Activated CD4-positive, alpha-beta T cell treated with anti-CD3 and anti-CD28 coated beads, Interleukin-2, amount 50 U/mL, for 16 hours (primary cell): ENCODE measurements around the gene CDC123.
"Not testable (repeated sequence)": the region's sequence is repeated elsewhere in the genome, so short reads cannot be mapped to it uniquely, and the experiment has no call there.

ENCODE experiments used
- DNase-seq: peaks from one replicate; pipeline ENCODE4 v3.0.0-alpha.2; 2020

CDC123 gene

DNA sequence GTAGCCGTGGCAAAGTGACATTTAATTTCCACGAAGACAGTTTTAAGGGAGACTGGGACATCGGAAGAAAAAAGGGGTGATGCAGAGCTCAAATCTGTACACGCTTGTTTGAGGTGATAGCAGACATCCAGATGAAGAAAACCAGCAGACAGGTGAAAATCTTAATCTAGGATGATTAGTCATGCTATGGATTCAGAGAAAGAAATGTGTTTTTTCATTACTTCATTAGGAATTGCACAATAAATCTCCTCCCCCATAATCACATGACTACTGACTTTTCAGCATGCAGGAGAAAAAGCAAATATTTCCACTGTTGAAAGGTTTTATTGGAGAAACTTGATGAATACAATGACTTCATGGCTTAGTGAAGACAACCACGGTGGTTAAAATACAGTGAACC, 2.8 kb upstream of the CDC123 start:
- no peak for DNase-seq

DNA sequence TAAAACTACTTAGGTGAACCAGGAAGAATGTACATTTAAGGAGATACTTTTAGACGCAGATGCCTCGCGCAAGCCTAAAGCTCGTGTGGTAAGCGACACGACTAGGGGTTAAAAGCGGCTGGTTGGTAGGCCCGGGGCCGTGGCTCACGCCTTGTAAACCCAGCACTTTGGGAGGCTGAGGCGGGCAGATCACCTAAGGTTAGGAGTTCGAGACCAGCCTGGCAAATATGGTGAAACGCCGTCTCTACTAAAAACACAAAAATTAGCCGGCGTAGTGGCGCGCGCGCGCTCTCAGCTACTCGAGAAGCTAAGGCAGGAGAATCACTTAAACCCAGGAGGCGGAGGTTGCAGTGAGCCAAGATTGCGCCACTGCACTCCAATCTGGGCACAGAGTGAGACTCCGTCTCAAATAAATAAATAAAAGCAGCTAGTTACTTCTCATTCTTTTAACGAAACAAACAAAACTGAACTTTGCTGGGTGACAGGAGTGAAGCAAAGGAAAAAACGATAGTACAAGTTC, 1.2 kb upstream of the CDC123 start:
- peak; percentile 45 for DNase-seq

DNA sequence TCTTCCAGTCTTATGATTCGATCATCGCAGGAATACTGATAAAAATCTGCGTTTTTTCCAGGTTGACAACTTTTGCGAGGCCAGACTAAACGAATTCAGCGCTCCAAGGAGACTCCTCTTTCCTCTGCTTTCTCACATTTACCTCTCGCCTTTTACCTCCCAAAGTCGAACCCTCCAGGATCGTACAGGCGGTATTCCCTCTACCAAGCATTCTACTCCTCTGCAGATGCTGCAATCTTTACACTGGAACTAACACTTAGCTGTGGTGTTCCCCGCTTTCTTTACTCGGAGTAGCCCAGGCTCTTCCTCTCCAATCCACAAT, 746 bp upstream of the CDC123 start:
- DNase-seq, result no peak

DNA sequence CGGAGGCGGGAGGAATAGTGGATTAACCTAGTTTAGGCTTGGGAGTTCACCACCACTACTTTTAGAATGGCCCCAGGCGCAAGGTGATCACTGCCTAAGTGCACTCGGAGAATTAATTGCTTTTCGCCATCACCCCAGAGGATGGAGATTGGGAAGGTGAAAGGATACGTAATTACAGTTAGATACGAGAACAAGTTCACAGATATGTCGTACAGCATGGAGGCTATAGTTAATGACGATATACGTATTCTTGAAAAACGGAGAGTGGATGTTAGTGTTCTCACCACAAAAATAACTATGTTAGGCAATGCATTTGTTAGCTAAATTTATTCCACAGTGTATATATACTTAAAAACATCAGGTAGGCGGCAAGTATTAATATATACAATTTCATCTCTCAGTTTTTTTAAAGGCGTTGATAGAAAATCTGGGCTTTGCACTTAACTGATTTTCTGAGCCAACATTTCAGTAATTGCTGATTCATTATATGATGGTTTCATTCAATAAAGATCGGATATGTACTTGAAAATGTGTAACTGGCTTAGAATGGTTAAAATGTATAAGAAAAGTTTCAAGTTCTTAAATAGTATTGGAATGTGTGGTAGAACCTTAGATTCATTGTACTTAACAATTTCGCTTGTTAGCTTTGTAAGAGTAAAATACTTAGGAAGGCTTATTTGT, 683 bp downstream of the CDC123 start:
- DNase-seq, result no peak

DNA sequence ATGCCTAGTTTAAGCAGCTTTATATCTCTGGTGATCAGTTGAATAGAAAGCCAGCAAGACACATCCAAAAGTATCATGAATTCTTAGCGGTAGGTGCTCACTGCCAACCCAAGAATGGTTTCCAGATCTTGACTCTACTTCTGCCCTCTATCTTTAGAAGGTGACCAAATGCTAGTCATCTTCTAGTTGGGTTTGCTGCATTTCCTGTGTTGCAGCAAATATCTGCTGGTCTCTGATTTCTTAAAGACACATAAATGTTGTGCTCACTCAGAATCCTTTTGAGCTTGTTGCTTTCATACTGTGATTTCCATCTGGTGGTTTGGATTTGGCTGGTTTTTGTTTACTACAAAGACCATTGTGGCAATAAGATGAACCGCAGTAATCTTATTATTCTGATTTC, 2.2 kb downstream of the CDC123 start:
- peak; percentile 45 for DNase-seq

DNA sequence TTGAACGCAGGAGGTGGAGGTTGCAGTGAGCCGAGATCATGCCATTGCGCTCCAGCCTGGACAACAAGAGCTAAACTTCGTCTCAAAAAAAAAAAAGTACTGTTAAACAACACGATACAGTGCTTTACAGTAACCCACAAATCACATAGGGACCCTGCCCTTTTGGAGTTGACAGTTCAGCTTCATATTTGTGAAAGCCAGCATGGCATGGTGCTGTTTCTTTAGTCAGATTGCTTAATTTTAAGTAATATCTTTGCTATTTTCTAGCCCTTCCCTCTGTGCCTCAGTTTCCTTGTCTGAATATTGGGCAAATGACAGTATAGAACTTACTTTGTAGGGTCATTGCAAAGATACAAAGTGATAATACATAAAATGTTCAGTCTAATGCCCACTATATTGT, 4.9 kb downstream of the CDC123 start:
- DNase-seq, result no peak

DNA sequence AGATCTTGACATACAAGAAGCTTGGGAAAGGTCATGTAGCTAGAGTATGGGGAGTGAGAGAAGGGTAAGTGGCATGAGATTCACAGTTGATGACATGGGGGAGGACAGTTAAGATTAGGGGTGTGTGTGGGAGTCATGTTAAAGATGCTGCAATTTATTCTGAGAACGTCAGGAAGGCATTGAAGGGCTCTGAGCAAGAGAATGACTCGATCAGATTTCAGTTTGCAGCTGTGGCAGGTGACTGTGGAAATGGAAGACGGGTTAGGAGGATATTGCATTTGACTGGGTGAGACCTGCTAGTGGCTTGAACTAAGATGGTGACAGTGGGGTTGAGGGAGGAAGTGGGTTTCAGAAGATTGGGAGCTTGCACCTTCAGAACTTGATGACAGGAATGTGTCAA, 5.6 kb downstream of the CDC123 start:
- DNase-seq, result peak; percentile 70

DNA sequence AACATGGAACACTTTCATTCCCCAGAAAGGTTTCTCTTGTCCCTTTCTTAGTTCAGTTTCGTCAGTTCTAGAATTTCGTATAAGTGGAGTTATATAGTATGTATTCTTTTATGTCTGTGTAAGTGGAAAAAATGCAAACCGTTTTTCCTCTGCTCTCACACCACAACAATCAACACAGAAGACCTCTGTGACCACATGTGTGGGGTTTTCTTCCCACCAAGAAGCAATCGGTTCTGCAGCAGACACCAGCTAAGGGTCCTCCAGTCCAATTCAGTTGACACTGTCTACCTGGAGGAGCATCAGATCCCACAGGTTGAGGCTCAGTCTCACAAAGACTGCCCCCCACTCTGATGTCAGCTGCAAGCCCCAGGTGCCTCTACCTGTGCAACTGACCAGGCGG, 6.2 kb downstream of the CDC123 start:
- DNase-seq, result no peak

DNA sequence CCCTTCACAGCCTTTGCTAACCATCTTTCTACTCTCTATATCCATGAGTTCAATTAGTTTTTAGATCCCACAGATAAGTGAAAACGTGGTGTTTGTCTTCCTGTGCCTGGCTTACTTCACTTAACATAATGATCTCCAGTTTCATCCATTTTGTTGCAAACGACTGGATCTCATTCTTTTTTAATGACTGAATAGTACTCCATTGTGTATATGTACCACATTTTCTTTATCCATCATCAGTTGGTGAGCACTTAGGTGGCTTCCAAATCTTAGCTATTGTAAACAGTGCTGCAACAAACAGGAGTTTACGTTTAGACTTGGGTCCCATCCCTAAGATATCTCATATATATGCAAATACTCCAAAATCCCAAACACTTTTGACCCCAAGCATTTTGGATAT, 9.1 kb downstream of the CDC123 start:
- DNase-seq, result no peak

DNA sequence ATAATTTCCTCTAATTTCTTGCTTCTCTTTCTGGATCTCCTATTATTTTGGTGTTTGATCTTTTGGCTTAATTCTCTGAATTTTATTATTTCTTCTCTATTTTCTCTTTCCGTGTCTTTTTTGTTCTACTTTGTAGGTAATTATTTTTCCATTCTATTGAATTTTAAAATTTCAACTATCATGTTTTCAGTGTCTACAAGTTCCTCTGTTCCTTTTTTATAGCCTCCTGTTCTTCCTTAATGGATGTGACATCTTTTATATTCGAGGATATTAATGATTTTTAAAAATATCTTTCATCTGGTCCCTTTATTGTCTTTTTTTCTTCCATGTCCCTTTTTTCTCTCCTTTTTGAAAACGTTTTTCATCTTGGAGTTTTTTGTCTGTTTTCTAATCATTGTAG, 11.1 kb downstream of the CDC123 start:
- DNase-seq, result no peak

DNA sequence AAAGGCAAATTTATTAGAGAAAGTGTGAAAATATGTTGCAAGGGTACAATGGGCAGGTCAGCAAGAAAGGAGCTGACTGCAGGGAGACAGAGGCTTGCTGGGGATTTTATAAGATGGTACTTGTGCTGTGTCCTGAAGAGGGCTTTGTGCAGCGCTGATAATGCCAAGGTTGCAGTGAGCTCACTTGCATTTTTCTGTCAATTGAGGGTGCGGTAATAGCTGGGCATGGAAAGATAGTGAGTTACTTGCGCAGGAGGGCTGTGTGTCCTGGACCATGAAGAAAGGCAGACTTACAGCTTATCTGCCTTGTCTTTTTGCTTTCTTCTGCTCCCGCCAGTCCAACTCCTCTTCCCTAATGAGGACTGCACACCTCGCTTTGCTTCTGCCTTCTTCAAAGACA, 12.5 kb downstream of the CDC123 start:
- no peak for DNase-seq

DNA sequence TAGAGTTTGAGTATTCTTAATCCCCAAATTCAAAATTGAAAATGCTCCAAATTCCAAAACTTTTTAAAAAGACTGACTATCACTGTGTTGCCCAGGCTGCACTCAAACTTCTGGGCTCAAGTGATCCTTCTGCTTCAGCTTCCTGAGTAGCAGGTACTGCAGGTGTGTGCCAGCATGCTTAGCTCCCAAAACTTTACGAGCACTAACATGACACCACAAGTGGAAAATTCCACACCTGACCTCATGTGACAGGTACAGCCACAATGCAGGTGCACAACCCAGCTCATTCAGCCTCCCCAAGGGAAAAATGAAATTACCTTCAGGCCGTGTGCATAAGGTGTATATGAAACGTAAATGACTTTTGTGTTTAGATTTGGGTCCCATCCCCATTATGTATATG, 16.5 kb downstream of the CDC123 start:
- no peak for DNase-seq

DNA sequence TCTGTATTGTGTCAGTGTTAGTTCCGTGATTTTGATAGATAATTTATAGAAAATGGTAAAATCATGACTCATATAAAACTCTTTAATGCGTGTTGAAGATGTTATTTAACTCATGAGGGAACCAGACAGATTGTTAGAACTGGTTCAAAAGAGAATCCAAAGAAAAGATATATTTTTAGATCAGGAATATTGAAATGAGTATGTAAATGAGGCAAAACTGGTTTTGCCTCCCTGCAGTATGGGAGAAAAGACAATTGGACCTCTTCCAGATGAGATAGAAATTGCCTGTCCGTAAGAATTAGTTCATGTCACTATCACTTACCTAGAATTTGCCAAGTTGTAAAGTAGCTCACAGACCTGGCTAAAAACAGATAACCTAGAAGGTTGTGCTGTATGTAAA, 17.6 kb downstream of the CDC123 start:
- DNase-seq, result no peak

DNA sequence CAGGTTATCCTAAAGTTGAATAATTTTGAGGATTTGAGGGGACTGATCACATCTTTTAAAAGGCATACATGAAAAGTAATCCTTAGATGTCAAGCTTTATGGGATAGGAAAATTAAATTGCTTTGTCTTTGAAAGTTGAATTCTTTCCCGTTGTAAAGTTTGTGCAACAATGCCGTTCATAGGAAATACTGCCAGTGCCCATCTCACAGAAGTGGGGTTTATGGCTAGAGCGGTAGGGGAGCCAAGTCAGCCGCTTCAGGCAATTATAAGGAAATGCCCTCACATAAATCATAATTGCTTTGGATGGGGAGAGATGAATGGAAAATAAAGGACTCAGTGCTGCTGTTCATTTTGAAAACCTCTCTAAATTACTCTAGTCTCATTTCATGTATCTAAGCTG, 18.1 kb downstream of the CDC123 start:
- no peak for DNase-seq

DNA sequence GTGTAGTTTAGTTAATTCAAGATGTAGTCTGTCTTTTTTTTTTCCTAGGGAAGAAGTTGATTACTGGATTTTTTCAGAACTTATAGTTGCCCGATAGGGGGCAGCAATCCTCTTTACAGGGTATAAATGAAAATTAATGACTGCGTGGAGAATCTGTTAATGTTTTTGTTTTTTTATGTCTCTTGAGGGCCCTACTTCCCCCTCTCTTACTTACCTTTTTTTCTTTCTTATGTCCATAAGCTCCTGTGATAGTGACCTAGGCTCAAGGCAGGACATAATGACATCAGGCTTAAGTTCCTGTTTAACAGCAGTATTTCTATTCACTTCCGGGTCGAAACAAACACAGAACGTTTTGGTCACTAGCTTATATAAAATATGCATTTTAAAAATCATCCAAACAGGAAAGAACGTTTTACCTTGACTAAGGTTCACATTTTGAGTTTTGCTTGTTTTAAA, 18.8 kb downstream of the CDC123 start:
- DNase-seq, result peak; percentile 44

DNA sequence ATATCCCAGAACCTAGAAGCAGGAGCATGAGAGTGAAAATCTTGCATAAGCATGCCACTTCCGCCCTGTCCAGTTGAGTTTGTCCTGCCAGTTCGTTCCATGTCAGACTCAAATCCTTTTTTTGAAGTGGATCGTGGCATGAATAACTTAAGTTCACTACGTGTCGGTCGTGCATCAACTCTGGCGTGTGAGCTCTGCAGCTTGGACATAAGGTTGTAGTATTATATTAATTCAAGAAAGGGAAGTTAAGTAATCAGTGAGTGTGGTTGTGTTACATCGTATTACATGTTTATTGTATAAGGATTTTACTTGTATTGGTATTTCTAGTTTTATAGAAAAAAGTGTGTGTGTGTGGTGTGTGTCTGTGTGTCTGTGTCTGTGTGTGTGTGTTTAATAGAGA, 23.0 kb downstream of the CDC123 start:
- no peak for DNase-seq

DNA sequence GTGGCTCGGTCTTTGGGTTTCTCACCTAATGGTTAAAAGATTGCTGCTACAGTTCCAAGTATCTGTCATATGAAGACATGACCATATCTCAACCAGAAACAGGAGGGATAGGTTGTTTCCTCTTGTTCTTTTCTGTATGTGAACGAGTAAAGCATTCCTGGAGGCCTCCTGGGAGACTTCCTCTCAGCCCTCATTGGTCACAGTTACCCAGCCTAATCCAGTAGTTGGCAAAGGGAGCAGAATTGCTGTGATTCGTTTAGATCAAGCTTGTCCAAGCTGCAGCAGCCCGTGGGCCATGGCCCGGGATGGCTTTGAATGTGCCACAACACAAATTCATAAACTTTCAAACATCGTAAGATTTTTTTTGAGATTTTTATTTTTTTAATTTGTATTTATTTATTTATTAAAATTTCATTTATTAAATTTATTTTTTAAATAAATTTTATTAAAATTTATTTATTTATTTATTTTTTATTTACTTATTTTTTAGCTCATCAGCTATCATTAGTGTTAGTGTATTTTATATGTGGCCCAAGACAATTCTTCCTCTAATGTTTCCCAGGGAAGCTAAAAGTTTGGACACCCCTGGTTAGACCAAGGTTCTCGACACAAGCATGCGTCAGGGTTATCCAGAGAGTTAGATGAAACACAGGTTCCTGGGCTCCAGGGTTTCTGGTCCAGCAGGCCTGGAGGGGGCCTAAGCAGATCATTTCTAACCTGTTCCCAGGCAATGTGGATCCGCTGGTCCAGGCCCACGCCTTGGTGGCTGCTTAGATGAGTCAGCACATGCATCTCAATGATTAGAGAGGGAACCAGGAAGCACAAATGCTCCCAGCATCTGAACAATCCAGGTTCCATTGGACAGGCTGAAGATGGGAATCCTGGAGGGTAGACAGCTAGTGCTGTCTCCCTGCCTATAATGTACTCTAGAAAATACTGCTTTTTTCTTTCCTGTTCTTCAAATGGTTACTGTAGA, 25.6 kb downstream of the CDC123 start:
- no peak for DNase-seq

DNA sequence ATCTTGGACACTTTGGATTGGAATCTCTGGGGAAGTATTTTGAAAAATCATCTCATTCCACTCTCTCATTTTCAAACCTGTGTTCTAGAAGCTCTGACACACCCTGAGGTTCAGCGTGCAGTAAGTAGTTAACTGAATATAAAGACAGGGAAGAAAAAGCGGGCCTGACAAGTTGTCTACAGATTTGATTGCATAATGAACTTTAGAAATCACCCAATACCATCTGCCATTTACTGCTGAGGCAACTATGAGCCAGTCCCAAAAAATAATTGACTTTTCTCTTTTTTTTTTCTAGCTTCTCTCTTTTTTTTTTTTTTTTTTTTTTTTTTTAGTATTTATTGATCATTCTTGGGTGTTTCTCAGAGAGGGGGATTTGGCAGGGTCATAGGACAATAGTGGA, 29.5 kb downstream of the CDC123 start:
- no peak for DNase-seq

DNA sequence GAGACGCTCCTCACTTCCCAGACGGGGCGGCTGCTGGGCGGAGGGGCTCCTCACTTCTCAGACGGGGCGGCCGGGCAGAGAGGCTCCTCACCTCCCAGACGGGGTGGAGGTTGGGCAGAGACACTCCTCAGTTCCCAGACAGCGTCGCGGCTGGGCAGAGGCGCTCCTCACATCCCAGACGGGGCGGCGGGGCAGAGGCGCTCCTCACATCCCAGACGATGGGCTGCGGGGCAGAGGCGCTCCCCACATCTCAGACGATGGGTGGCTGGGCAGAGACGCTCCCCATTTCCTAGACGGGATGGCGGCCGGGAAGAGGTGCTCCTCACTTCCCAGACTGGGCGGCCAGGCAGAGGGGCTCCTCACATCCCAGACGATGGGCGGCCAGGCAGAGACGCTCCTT, 30.4 kb downstream of the CDC123 start:
- DNase-seq, result not testable (repeated sequence)

DNA sequence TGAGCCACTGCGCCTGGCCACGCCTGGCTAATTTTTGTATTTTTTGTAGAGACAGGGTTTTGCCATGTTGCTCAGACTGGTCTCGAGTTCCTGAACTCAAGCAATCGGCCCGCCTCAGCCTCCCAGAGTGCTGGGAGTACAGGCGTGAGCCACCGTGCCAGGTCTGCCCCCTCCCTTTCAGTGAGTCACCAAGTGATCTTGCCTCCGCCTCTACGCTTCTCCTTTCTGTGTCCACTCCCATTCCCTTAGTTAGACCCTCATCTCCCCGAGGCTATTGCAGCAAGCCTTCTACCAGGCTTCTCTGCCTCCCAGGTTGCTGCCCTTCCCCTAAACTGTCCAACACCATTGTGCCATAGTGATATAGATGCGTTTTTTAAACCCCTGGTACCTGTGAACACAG, 32.9 kb downstream of the CDC123 start:
- no peak for DNase-seq

DNA sequence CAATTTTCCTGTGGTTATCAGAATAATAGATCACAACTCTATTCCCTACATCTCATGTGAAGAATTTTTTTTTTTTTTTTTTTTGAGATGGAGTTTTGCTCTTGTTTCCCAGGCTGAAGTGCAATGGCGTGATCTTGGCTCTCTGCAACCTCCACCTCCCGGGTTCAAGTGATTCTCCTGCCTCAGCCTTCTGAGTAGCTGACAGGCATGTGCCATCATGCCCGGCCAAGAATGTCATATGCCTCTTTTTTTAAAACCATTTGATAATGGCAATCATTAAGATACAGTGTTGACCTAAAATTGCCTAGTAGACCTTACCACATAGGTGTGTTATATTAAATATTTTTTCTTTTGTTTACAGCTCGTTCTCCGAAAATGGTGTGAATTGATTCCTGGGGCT, 38.7 kb downstream of the CDC123 start:
- DNase-seq, result not testable (repeated sequence)

DNA sequence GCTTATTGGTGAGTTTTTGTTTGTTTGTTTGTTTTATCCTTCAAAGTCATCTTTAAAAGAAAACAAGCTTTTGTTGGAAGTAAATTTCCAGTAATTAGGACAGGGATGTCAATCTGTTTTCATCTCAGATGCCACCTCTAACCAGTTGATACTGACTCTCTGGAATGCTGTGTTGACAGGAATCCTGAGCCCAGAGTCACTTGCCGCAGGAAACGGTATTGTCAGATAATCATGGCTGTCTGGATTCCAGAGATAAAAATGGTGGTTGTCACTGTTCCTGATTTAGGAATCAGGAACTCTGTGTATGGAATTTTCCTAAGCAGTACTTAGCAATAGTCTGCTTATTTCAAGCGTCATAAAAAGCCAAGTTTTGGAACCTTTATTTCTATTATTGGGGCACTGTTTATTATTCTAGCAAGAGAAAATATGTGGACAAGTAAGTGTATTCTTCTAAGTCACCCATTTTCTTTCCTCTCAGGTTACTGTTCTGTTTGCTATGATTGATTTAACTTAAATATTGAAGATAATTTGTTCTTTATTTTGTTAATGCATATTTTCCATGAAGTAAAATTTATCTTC, 39.2 kb downstream of the CDC123 start:
- no peak for DNase-seq

DNA sequence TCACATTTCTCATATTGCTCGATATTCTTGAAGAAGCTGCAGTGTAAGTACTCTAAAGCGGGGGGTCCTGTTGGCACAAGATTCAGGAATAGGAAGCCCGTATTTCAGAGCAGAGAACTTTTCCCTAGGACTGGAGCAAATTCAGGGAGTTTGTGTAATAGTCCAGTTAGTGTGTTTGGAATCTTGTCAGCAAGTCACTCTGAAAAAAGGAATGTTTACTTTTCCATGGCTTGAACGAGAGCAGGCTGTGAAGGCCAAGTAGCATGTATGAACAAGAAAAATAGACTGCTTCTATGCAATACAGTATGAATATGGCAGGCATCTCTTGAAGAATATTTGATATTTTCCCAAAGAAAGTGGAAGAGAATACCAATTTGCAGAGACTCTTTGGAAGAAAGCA, 39.8 kb downstream of the CDC123 start:
- no peak for DNase-seq
